H9 (cell line): ENCODE measurements around the gene STK31. TPM values are rescaled to one million over a fixed set of nuclear protein-coding genes. Genes with fewer than 3 reads are reported as not detected.
A peak's percentile ranks its signal among the peaks of the same experiment; 100 is the strongest.

ENCODE experiments used
- DNase-seq: peaks from one replicate; pipeline ENCODE4 v3.0.0-alpha.2; 2017
- H2AFZ ChIP-seq: one replicate; pipeline ENCODE4 v1.6.1; 2013; ENCODE audit warnings: mild to moderate bottlenecking, low read length, control low read depth, moderate library complexity
- H2AK5ac ChIP-seq: 2 replicates; pipeline ENCODE4 v1.6.1; 2013; ENCODE audit warnings: low read length, control low read depth, mixed read lengths; ENCODE audit not compliant: insufficient read length
- H2BK120ac ChIP-seq: one replicate; pipeline ENCODE4 v1.6.1; 2013; ENCODE audit warnings: low read depth, mild to moderate bottlenecking, low read length, control low read depth, inconsistent platforms; ENCODE audit not compliant: poor library complexity, severe bottlenecking
- H2BK12ac ChIP-seq: 2 replicates; pipeline ENCODE4 v1.6.1; 2013; ENCODE audit warnings: low read length, control low read depth, mixed read lengths, low read depth; ENCODE audit not compliant: insufficient read length
- H2BK15ac ChIP-seq: 2 replicates; pipeline ENCODE4 v1.6.1; 2013; ENCODE audit warnings: low read depth, low read length, control low read depth
- H2BK20ac ChIP-seq: one replicate; pipeline ENCODE4 v1.6.1; 2013; ENCODE audit warnings: low read depth, mild to moderate bottlenecking, low read length, control low read depth, inconsistent platforms; ENCODE audit not compliant: poor library complexity, severe bottlenecking
- H2BK5ac ChIP-seq: 2 replicates; pipeline ENCODE4 v1.6.1; 2013; ENCODE audit warnings: low read length, control low read depth, mixed read lengths; ENCODE audit not compliant: insufficient read length
- H3K14ac ChIP-seq: 2 replicates; pipeline ENCODE4 v1.6.1; 2013; ENCODE audit warnings: low read length, control low read depth; ENCODE audit not compliant: insufficient read depth
- H3K18ac ChIP-seq: 2 replicates; pipeline ENCODE4 v1.6.1; 2013; ENCODE audit warnings: low read depth, mild to moderate bottlenecking, mixed read lengths, low read length, control low read depth; ENCODE audit not compliant: insufficient read length
- H3K23ac ChIP-seq: 2 replicates; pipeline ENCODE4 v1.6.1; 2013; ENCODE audit warnings: low read length, control low read depth, mixed read lengths, low read depth; ENCODE audit not compliant: insufficient read length
- H3K23me2 ChIP-seq: 2 replicates; pipeline ENCODE4 v1.6.1; 2013; ENCODE audit warnings: low read depth, mild to moderate bottlenecking, mixed read lengths, low read length, control low read depth; ENCODE audit not compliant: insufficient read length, poor library complexity, severe bottlenecking
- H3K27ac ChIP-seq: 2 replicates; pipeline ENCODE4 v1.5.1; 2013; ENCODE audit warnings: low read length, control low read depth, mixed read lengths, low read depth; ENCODE audit not compliant: insufficient read length
- H3K27me3 ChIP-seq: 2 replicates; pipeline ENCODE4 v1.6.1; 2013; ENCODE audit warnings: low read length, control low read depth, inconsistent platforms; ENCODE audit not compliant: insufficient read depth
- H3K4ac ChIP-seq: 2 replicates; pipeline ENCODE4 v1.6.1; 2013; ENCODE audit warnings: low read depth, mild to moderate bottlenecking, control low read depth, inconsistent platforms, low read length, moderate library complexity
- H3K4me1 ChIP-seq: 2 replicates; pipeline ENCODE4 v1.6.1; 2013; ENCODE audit warnings: low read length, control low read depth, inconsistent platforms; ENCODE audit not compliant: insufficient read depth
- H3K4me2 ChIP-seq: 2 replicates; pipeline ENCODE4 v1.6.1; 2013; ENCODE audit warnings: low read length, control low read depth, mixed read lengths; ENCODE audit not compliant: insufficient read length, insufficient read depth
- H3K56ac ChIP-seq: 2 replicates; pipeline ENCODE4 v1.6.1; 2013; ENCODE audit warnings: low read depth, mild to moderate bottlenecking, mixed read lengths, low read length, control low read depth; ENCODE audit not compliant: insufficient read length
- H3K79me1 ChIP-seq: 2 replicates; pipeline ENCODE4 v1.6.1; 2013; ENCODE audit warnings: low read depth, mild to moderate bottlenecking, moderate library complexity, low read length, control low read depth, inconsistent platforms; ENCODE audit not compliant: insufficient read depth, poor library complexity, severe bottlenecking
- H3K79me2 ChIP-seq: 2 replicates; pipeline ENCODE4 v1.6.1; 2013; ENCODE audit warnings: low read length, control low read depth, inconsistent platforms; ENCODE audit not compliant: insufficient read depth
- H3K9ac ChIP-seq: 2 replicates; pipeline ENCODE4 v1.6.1; 2013; ENCODE audit warnings: low read length, control low read depth, mixed read lengths; ENCODE audit not compliant: insufficient read length; ENCODE audit errors: extremely low read depth
- H3K9me3 ChIP-seq: one replicate; pipeline ENCODE4 v1.6.1; 2013; ENCODE audit warnings: low read depth, low read length, inconsistent platforms; ENCODE audit not compliant: control insufficient read depth
- H3T11ph ChIP-seq: one replicate; pipeline ENCODE4 v1.6.1; 2013; ENCODE audit warnings: mild to moderate bottlenecking, low read length, control low read depth, inconsistent platforms
- H4K20me1 ChIP-seq: one replicate; pipeline ENCODE4 v1.6.1; 2013; ENCODE audit not compliant: control insufficient read depth, insufficient read length, insufficient read depth
- H4K5ac ChIP-seq: 2 replicates; pipeline ENCODE4 v1.6.1; 2013; ENCODE audit warnings: low read depth, mild to moderate bottlenecking, mixed read lengths, low read length, control low read depth; ENCODE audit not compliant: insufficient read length
- H4K8ac ChIP-seq: replicated peaks from 2 replicates; pipeline ENCODE4 v1.6.1; 2013; ENCODE audit warnings: low read length, control low read depth, mixed read lengths, low read depth; ENCODE audit not compliant: insufficient read length
- H4K91ac ChIP-seq: 2 replicates; pipeline ENCODE4 v1.6.1; 2013; ENCODE audit warnings: low read depth, mild to moderate bottlenecking, moderate library complexity, mixed read lengths, low read length, control low read depth; ENCODE audit not compliant: insufficient read length
- H3K27ac Mint-ChIP-seq, 3 experiments: 2 replicates in 2 of 3; 3 replicates in 1 of 3; pipeline ENCODE4 v1.8.0; 2020 to 2021; ENCODE audit warnings: mixed read lengths in 3 of 3, mild to moderate bottlenecking in 1 of 3, moderate library complexity in 1 of 3
- H3K27me3 Mint-ChIP-seq: 2 replicates; pipeline ENCODE4 v1.8.0; 2021; ENCODE audit warnings: low read depth, mild to moderate bottlenecking, moderate library complexity, mixed read lengths
- H3K36me3 Mint-ChIP-seq, 3 experiments: 2 replicates in 2 of 3; 3 replicates in 1 of 3; pipeline ENCODE4 v1.8.0; 2020 to 2021; ENCODE audit warnings: low read depth in 3 of 3, mixed read lengths in 3 of 3; ENCODE audit not compliant: insufficient read depth in 1 of 3
- H3K4me1 Mint-ChIP-seq, 2 experiments: 2 replicates each; pipeline ENCODE4 v1.8.0; 2020; ENCODE audit warnings: mixed read lengths in 2 of 2
- H3K4me3 Mint-ChIP-seq, 2 experiments: 2 replicates in 1 of 2; 3 replicates in 1 of 2; pipeline ENCODE4 v1.8.0; 2020 to 2021; ENCODE audit warnings: mild to moderate bottlenecking in 2 of 2, mixed read lengths in 2 of 2, moderate library complexity in 1 of 2
- H3K9me3 Mint-ChIP-seq, 2 experiments: 2 replicates in 1 of 2; 3 replicates in 1 of 2; pipeline ENCODE4 v1.8.0; 2020; ENCODE audit warnings: mild to moderate bottlenecking in 2 of 2, mixed read lengths in 2 of 2, moderate library complexity in 1 of 2
- WGBS: extraction: QIAGEN DNeasy Blood & Tissue Kit; methylation state at CpG from one replicate; pipeline ENCODE4 v1.1.7; 2013; ENCODE audit warnings: missing lambda C conversion rate, low lambda C conversion rate, mixed read lengths; ENCODE audit not compliant: insufficient read length; ENCODE audit errors: extremely low coverage; 5-methylcytosine and 5-hydroxymethylcytosine counted together
- long read RNA-seq: library from polyadenylated mRNA; unstranded; transcript quantifications from one replicate; pipeline ENCODE4 v2.0.0, GENCODE V29; 2020
- total RNA-seq: library from RNA; stranded (reverse); gene quantifications from 2 replicates; pipeline ENCODE4 v1.2.1, GENCODE V29; 2021
- TF ChIP-seq, protein P1 (sequence below): fragments of 200-600 bp; sonication (generic); conservative IDR thresholded peaks from 3 replicates; pipeline ENCODE4 v1.8.0; 2021; ENCODE audit warnings: antibody characterized with exemption, mild to moderate bottlenecking

STK31 gene
- 0.24 and 0.33 TPM in 2 replicates for total RNA-seq
- long read RNA-seq = 0 reads

GRCh38 chr7:23710000-23710399, at the start of gene STK31:
Gene STK31 (plus strand): TSS chr7:23710219. CDS start chr7:23710286, 67 bp downstream.
- Mint-ChIP-seq H3K4me3 (no peak within 1 kb of the TSS), H3K27me3 (no peaks in the 10 kb centered on the region; the same call in 1 of the 2 replicates), H3K9me3 (peaks cover 13 to 14% of the 10 kb centered on the region in 2 experiments), H3K4me1 (no peaks in the 10 kb centered on the region), H3K27ac (peak within 1 kb of the TSS in 1 of 3 experiments; percentile 24; a peak in 2 of 7 replicates), H3K36me3 (peaks cover 16 to 17% (median 17%) of the 10 kb centered on the region in 3 experiments)
- WGBS = no CpG with 5 or more reads among the region's 33 CpGs
- Histone ChIP-seq H2AFZ (no peak within 1 kb of the TSS), H2BK120ac (no peak within 1 kb of the TSS), H2BK15ac (no peak within 1 kb of the TSS), H2BK12ac (no peak within 1 kb of the TSS), H3K18ac (no peak within 1 kb of the TSS), H3K56ac (no peak within 1 kb of the TSS), H3K23ac (no peak within 1 kb of the TSS), H3K23me2 (no peaks in the 10 kb centered on the region), H4K5ac (no peak within 1 kb of the TSS), H3K27ac (no peak within 1 kb of the TSS), H2AK5ac (no peak within 1 kb of the TSS), H2BK20ac (no peak within 1 kb of the TSS), H3K79me1 (no peaks in the 10 kb centered on the region), H3K14ac (no peak within 1 kb of the TSS), H3K4me1 (no peaks in the 10 kb centered on the region), H3K27me3 (no peaks in the 10 kb centered on the region), H2BK5ac (no peak within 1 kb of the TSS), H4K8ac (no peak within 1 kb of the TSS), H3K79me2 (no peaks in the 10 kb centered on the region), H3K9ac (no peak within 1 kb of the TSS), H3K9me3 (peaks cover 12% of the 10 kb centered on the region), H3K4ac (no peak within 1 kb of the TSS), H3T11ph (no peak within 1 kb of the TSS), H3K4me2 (no peak within 1 kb of the TSS), H4K91ac (no peak within 1 kb of the TSS), H4K20me1 (no peaks in the 10 kb centered on the region)
- TF ChIP-seq, protein P1, sequence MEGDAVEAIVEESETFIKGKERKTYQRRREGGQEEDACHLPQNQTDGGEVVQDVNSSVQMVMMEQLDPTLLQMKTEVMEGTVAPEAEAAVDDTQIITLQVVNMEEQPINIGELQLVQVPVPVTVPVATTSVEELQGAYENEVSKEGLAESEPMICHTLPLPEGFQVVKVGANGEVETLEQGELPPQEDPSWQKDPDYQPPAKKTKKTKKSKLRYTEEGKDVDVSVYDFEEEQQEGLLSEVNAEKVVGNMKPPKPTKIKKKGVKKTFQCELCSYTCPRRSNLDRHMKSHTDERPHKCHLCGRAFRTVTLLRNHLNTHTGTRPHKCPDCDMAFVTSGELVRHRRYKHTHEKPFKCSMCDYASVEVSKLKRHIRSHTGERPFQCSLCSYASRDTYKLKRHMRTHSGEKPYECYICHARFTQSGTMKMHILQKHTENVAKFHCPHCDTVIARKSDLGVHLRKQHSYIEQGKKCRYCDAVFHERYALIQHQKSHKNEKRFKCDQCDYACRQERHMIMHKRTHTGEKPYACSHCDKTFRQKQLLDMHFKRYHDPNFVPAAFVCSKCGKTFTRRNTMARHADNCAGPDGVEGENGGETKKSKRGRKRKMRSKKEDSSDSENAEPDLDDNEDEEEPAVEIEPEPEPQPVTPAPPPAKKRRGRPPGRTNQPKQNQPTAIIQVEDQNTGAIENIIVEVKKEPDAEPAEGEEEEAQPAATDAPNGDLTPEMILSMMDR = no peak
- DNase-seq = peak; percentile 45
